ENCODE data around the gene TMED6. TPM values are rescaled to one million over a fixed set of nuclear protein-coding genes. Genes with fewer than 3 reads are reported as not detected.

Gene TMED6
- total and polyA plus RNA-seq, 2 donors (not counting 3 experiments of a cell fraction or from before 2014, with no cell fraction given): 1.2 TPM; not detected in 1

- no peak for FAIRE-seq
These were observed 31.5 kb downstream of the TMED6 start for GRCh38 chr16:69319826-69320739.

More at GRCh38 chr16:69319826-69320739, 31.5 kb downstream of the TMED6 start:
- no peaks in the 10 kb centered on the region for H3K27me3 ChIP-seq (ENCODE audit: control insufficient read depth in 2 of 2, insufficient read depth in 2 of 2, low read length in 2 of 2)
- no peak overlapping the region for H3K4me2 ChIP-seq (ENCODE audit: insufficient read depth, low read length)
- no TSS peak for BruUV-seq (replicated peaks)
- ChIA-PET CTCF (no interaction called here), POLR2A (no interaction called here)
- no peak for DNase-seq (ENCODE audit: low read depth, low spot score)
- intact Hi-C loops (cut with micrococcal nuclease) (no loop called here), dilution Hi-C loops (cut with MboI; ENCODE audit: extremely low pct_ligation_motif_present, low sequenced_read_pairs) (no loop called here)
- H3K36me3 ChIP-seq (ENCODE audit: control insufficient read depth in 2 of 2, extremely low read depth in 1 of 2, insufficient read depth in 2 of 2, low read length in 2 of 2): peaks cover 27 to 67% of the 10 kb centered on the region in 2 experiments
- TF ChIP-seq CTCF (IDR thresholded peaks at IDR 0.05; ENCODE audit: extremely low read depth in 1 of 2, insufficient read depth in 1 of 2, low read depth in 1 of 2, low read length in 2 of 2) (no peak), GATA2 (IDR thresholded peaks at IDR 0.05; ENCODE audit: insufficient read depth, insufficient read length, low read depth, low read length) (no peak)
- H3K4me3 ChIP-seq (replicated peaks in 1 of 3; ENCODE audit: insufficient read depth in 1 of 3, low read depth in 1 of 3, low read length in 3 of 3): no peak overlapping the region
- H3K9me3 ChIP-seq (replicated peaks; ENCODE audit: control insufficient read depth, insufficient read depth, low read length): no peaks in the 10 kb centered on the region
- H4K20me1 ChIP-seq (replicated peaks; ENCODE audit: control insufficient read depth, extremely low read depth, insufficient read depth, low read length): no peaks in the 10 kb centered on the region
- no peaks in the 10 kb centered on the region for H3K9me1 ChIP-seq (replicated peaks; ENCODE audit: control insufficient read depth, extremely low read depth, insufficient read depth, low read length)
- H3K4me1 ChIP-seq (ENCODE audit: control insufficient read depth, extremely low read depth, insufficient read depth, low read length): no peaks in the 10 kb centered on the region
- H3K27ac ChIP-seq (ENCODE audit: insufficient read depth, low read depth, low read length): no peak overlapping the region
- H3K9ac ChIP-seq (replicated peaks; ENCODE audit: extremely low read depth, insufficient read depth, low read length): no peak overlapping the region
- H3K79me2 ChIP-seq (ENCODE audit: control insufficient read depth, insufficient read depth, low read length): peaks cover 23% of the 10 kb centered on the region
- H2AFZ ChIP-seq (ENCODE audit: low read depth, low read length): no peak overlapping the region

Data from endothelial cell of umbilical vein (primary cell).